Suprapubic skin (tissue), 4 donors: ENCODE results near the gene NR6A1. TPM values are rescaled to one million over a fixed set of nuclear protein-coding genes. Genes with fewer than 3 reads are reported as not detected.

Experiments
- DNase-seq, 2 donors: peaks; one replicate each; pipeline ENCODE4 v3.0.0-alpha.2; 2019; ENCODE audit warnings: low spot score in 2 of 2
- H3K27ac ChIP-seq: fragments of 200-600 bp; sonication (generic); one replicate; pipeline ENCODE4 v1.5.1; 2019
- H3K27me3 ChIP-seq: fragments of 200-600 bp; sonication (generic); one replicate; pipeline ENCODE4 v1.5.1; 2019
- H3K36me3 ChIP-seq: fragments of 200-600 bp; sonication (generic); one replicate; pipeline ENCODE4 v1.5.1; 2019
- H3K4me1 ChIP-seq: fragments of 200-600 bp; sonication (generic); one replicate; pipeline ENCODE4 v1.5.1; 2019
- H3K4me3 ChIP-seq: fragments of 200-600 bp; sonication (generic); one replicate; pipeline ENCODE4 v1.5.1; 2019; ENCODE audit warnings: mild to moderate bottlenecking
- H3K9me3 ChIP-seq: fragments of 200-600 bp; sonication (generic); one replicate; pipeline ENCODE4 v1.5.1; 2019
- EP300 ChIP-seq: sonication (generic); formaldehyde crosslinking; IDR thresholded peaks from one replicate; pipeline ENCODE4 v1.6.1; 2017; ENCODE audit warnings: antibody characterized with exemption
- POLR2A ChIP-seq, 2 donors: fragments of 450-650 bp; IDR thresholded peaks; one replicate each; pipeline ENCODE4 v1.6.1; 2017; ENCODE audit warnings: antibody characterized with exemption in 2 of 2, mild to moderate bottlenecking in 2 of 2, moderate library complexity in 2 of 2
- POLR2AphosphoS5 ChIP-seq, 3 donors: sonication (generic); formaldehyde crosslinking; IDR thresholded peaks; one replicate each; pipeline ENCODE4 v1.6.1; 2017; ENCODE audit warnings: antibody characterized with exemption in 3 of 3
- WGBS: methylation state at CpG from one replicate; pipeline ENCODE4 v1.1.5; 2018; 5-methylcytosine and 5-hydroxymethylcytosine counted together
- total RNA-seq, 4 donors: library from RNA; depleted of rRNA; stranded (reverse); fragments of >200 nt; gene quantifications; one replicate each; pipeline ENCODE4 v1.1.0, GENCODE V29; 2016
- TF ChIP-seq, protein P1 (sequence below), 2 donors: fragments of 200-600 bp in 1 of 2; fragments of 450-650 bp in 1 of 2; sonication (generic) in 1 of 2; IDR thresholded peaks; one replicate each; pipeline ENCODE4 v1.5.1; 2016 to 2019; ENCODE audit warnings: antibody characterized with exemption in 2 of 2, mild to moderate bottlenecking in 1 of 2, moderate library complexity in 1 of 2

NR6A1 gene
- 10 to 100 TPM in 1 of 4 donors, 1 to 10 TPM in 3; 6.5 to 10.1 (median 6.8) TPM for total RNA-seq

- Histone ChIP-seq H3K4me3 (peak within 1 kb of the TSS; percentile 82), H3K36me3 (no peaks in the 10 kb centered on the region), H3K27ac (peak within 1 kb of the TSS; percentile 71), H3K9me3 (no peaks in the 10 kb centered on the region), H3K4me1 (peaks cover 29% of the 10 kb centered on the region), H3K27me3 (peaks cover 27% of the 10 kb centered on the region)
- under 1% methylated on average over 23 of the region's 82 CpGs for WGBS
- peak; percentile 17 to 83 (median 27) for TF ChIP-seq POLR2AphosphoS5 (IDR thresholded peaks at IDR 0.05)
- TF ChIP-seq EP300, result no peak
- TF ChIP-seq, protein P1, sequence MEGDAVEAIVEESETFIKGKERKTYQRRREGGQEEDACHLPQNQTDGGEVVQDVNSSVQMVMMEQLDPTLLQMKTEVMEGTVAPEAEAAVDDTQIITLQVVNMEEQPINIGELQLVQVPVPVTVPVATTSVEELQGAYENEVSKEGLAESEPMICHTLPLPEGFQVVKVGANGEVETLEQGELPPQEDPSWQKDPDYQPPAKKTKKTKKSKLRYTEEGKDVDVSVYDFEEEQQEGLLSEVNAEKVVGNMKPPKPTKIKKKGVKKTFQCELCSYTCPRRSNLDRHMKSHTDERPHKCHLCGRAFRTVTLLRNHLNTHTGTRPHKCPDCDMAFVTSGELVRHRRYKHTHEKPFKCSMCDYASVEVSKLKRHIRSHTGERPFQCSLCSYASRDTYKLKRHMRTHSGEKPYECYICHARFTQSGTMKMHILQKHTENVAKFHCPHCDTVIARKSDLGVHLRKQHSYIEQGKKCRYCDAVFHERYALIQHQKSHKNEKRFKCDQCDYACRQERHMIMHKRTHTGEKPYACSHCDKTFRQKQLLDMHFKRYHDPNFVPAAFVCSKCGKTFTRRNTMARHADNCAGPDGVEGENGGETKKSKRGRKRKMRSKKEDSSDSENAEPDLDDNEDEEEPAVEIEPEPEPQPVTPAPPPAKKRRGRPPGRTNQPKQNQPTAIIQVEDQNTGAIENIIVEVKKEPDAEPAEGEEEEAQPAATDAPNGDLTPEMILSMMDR (IDR thresholded peaks at IDR 0.05), result peak in 1 of 2 donors; percentile 46
- peak; percentile 96 to 98 for DNase-seq
These were observed at the start of gene NR6A1 for GRCh38 chr9:124771021-124771866. NR6A1 (minus strand) TSS chr9:124771311.

DNA sequence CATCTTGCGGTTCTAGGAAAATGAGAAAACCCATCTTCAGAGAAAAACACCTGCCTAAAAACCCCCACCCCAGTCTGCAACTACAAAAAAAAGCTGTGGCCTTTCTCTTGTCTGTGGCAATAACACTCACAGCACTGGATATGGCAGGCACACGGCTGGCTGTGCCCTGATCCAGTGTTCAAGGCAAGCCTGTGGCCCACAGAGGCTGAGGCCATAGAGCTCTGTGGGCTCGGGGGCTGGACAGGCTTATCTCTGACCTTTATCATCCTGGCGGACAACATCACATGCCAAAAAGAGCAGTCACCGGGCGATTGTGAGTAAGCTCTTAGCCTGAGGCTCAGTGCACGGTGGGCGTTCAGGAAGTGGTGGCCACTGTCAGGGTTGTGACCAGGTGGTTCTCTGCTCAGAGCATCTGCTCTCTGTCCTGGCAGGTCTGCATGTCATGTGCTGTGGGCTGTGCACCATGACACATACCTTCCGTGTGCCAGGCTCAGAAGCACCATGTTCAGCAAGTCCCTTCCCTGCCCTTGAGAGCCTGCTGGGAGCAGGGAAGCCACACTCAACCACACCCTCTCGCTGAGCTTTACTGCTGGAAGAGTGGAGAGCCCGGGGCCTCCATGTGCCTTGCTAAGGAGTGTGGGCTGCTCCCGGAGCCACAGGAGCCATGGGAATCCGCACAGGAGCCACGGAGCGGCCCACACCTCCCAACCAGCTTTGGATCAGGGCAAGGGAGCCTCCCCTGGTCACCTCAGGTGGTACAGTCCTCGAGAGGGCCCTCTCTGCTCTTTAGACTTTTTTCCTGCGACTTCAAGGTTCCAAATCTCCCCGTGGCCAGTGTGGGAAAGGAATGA is 47.5 kb upstream of the NR6A1 start:
- no peaks in the 10 kb centered on the region for H3K36me3 ChIP-seq
- peaks cover 39% of the 10 kb centered on the region for H3K4me1 ChIP-seq
- no peaks in the 10 kb centered on the region for H3K9me3 ChIP-seq
- no peaks in the 10 kb centered on the region for H3K27me3 ChIP-seq
- H3K4me3 ChIP-seq, result peak overlapping the region; percentile 6
- WGBS, result 62% methylated on average over 6 of the region's 18 CpGs
- DNase-seq, result no peak
- TF ChIP-seq POLR2AphosphoS5 (IDR thresholded peaks at IDR 0.05) (peak in 1 of 3 donors; percentile 14), POLR2A (IDR thresholded peaks at IDR 0.05) (no peak)
- H3K27ac ChIP-seq, result peak overlapping the region; percentile 81

GRCh38 chr9:124815601-124816000 is 44.5 kb upstream of the NR6A1 start:
- Histone ChIP-seq H3K27me3 (no peaks in the 10 kb centered on the region), H3K4me1 (peaks cover 54% of the 10 kb centered on the region), H3K9me3 (no peaks in the 10 kb centered on the region), H3K27ac (no peak overlapping the region), H3K4me3 (no peak overlapping the region), H3K36me3 (no peaks in the 10 kb centered on the region)
- WGBS, result 71% methylated on average over 5 of the region's 5 CpGs
- DNase-seq, result no peak
- TF ChIP-seq POLR2AphosphoS5 (IDR thresholded peaks at IDR 0.05), result no peak

GRCh38 chr9:124814164-124814535 is 43.0 kb upstream of the NR6A1 start:
- WGBS, result 53% methylated on average over 4 of the region's 5 CpGs
- no peak for DNase-seq
- Histone ChIP-seq H3K4me3 (no peak overlapping the region), H3K27ac (peak overlapping the region; percentile 40), H3K4me1 (peaks cover 47% of the 10 kb centered on the region), H3K36me3 (peaks cover 11% of the 10 kb centered on the region), H3K9me3 (no peaks in the 10 kb centered on the region), H3K27me3 (no peaks in the 10 kb centered on the region)
- TF ChIP-seq POLR2AphosphoS5 (IDR thresholded peaks at IDR 0.05) (no peak), EP300 (no peak), POLR2A (IDR thresholded peaks at IDR 0.05) (no peak)
- TF ChIP-seq, protein P1 (IDR thresholded peaks at IDR 0.05), result no peak

GRCh38 chr9:124813501-124814163 is 42.5 kb upstream of the NR6A1 start:
- peaks cover 13% of the 10 kb centered on the region for H3K36me3 ChIP-seq
- DNase-seq, result no peak
- H3K27me3 ChIP-seq, result no peaks in the 10 kb centered on the region
- H3K27ac ChIP-seq, result peak overlapping the region; percentile 40
- TF ChIP-seq EP300, result no peak
- TF ChIP-seq, protein P1 (IDR thresholded peaks at IDR 0.05), result no peak
- TF ChIP-seq POLR2AphosphoS5 (IDR thresholded peaks at IDR 0.05), result no peak
- TF ChIP-seq POLR2A (IDR thresholded peaks at IDR 0.05), result no peak
- 72% methylated on average over 11 of the region's 11 CpGs for WGBS
- H3K9me3 ChIP-seq, result no peaks in the 10 kb centered on the region
- peaks cover 43% of the 10 kb centered on the region for H3K4me1 ChIP-seq
- no peak overlapping the region for H3K4me3 ChIP-seq
